Thyroid gland (tissue), 4 donors: ENCODE data around the gene SIVA1. TPM values are rescaled to one million over a fixed set of nuclear protein-coding genes. Genes with fewer than 3 reads are reported as not detected.
A peak's percentile ranks its signal among the peaks of the same experiment; 100 is the strongest.
"Not testable (repeated sequence)": the region's sequence is repeated elsewhere in the genome, so short reads cannot be mapped to it uniquely, and the experiment has no call there.

Source experiments
- DNase-seq, 2 donors: peaks; one replicate each; pipeline ENCODE4 v3.0.0-alpha.2; 2019
- H3K27ac ChIP-seq, 3 donors: fragments of 200-600 bp; sonication (generic); 1 replicate in 2 of 3; 2 replicates in 1 of 3; pipeline ENCODE4 v1.5.1; 2016 to 2019; ENCODE audit warnings: mild to moderate bottlenecking in 1 of 3, moderate library complexity in 1 of 3
- H3K27me3 ChIP-seq: fragments of 200-600 bp; sonication (generic); one replicate; pipeline ENCODE4 v1.5.1; 2019
- H3K36me3 ChIP-seq, 2 donors: fragments of 200-600 bp; sonication (generic); one replicate each; pipeline ENCODE4 v1.5.1; 2016 to 2019
- H3K4me1 ChIP-seq, 2 donors: fragments of 200-600 bp; sonication (generic); one replicate each; pipeline ENCODE4 v1.5.1; 2017 to 2019
- H3K4me3 ChIP-seq, 3 donors: fragments of 200-600 bp; sonication (generic); replicated peaks in 1 of 3; 1 replicate in 2 of 3; 2 replicates in 1 of 3; pipeline ENCODE4 v1.5.1; 2016; ENCODE audit warnings: mild to moderate bottlenecking in 1 of 3
- H3K9me3 ChIP-seq: fragments of 200-600 bp; sonication (generic); one replicate; pipeline ENCODE4 v1.5.1; 2017
- CTCF ChIP-seq, 6 experiments: fragments of 200-600 bp in 3 of 6; fragments of 450-650 bp in 3 of 6; sonication (generic) in 3 of 6; IDR thresholded peaks; one replicate each; pipeline ENCODE4 v1.5.1; 2016 to 2019; ENCODE audit warnings: antibody characterized with exemption in 6 of 6, mild to moderate bottlenecking in 2 of 6, inconsistent platforms in 1 of 6, moderate library complexity in 1 of 6
- POLR2A ChIP-seq, 2 donors: fragments of 450-650 bp; IDR thresholded peaks; one replicate each; pipeline ENCODE4 v1.6.1; 2017; ENCODE audit warnings: antibody characterized with exemption in 2 of 2, mild to moderate bottlenecking in 2 of 2, moderate library complexity in 1 of 2
- WGBS, 2 donors: methylation state at CpG; one replicate each; pipeline ENCODE4 v1.1.5; 2017; 5-methylcytosine and 5-hydroxymethylcytosine counted together
- intact Hi-C: fragments of 100-400 bp; cut with DNase I; formaldehyde crosslinking; loops from one replicate; pipeline ENCODE4 v1.15.1; 2023
- total RNA-seq, 4 donors: library from RNA; depleted of rRNA; stranded (reverse); fragments of >200 nt; gene quantifications; one replicate each; pipeline ENCODE4 v1.2.3, GENCODE V29; 2016

SIVA1 gene
- total RNA-seq, 4 donors from 2014 or later = 137 to 388 (median 239) TPM

- Histone ChIP-seq H3K9me3 (no peaks in the 10 kb centered on the region), H3K27ac (no peak overlapping the region), H3K36me3 (no peaks in the 10 kb centered on the region), H3K4me1 (peaks cover 5 to 6% of the 10 kb centered on the region in 2 donors), H3K27me3 (no peaks in the 10 kb centered on the region), H3K4me3 (no peak overlapping the region)
- intact Hi-C loops = no loop called here
- 89 to 95% methylated on average over 8 to 9 of the region's 9 CpGs for WGBS, 2 donors
- no peak for DNase-seq
- TF ChIP-seq CTCF (IDR thresholded peaks at IDR 0.05) (no peak), POLR2A (IDR thresholded peaks at IDR 0.05) (no peak)
Observed at GRCh38 chr14:104747876-104748275, 5.1 kb upstream of the SIVA1 start.

GRCh38 chr14:104749111-104749649, 3.8 kb upstream of the SIVA1 start:
- DNase-seq = no peak
- TF ChIP-seq POLR2A (IDR thresholded peaks at IDR 0.05) (no peak), CTCF (IDR thresholded peaks at IDR 0.05) (no peak)
- H3K36me3 ChIP-seq = no peaks in the 10 kb centered on the region
- H3K27me3 ChIP-seq = no peaks in the 10 kb centered on the region
- intact Hi-C loops = no loop called here
- 54 to 64% methylated on average over 11 of the region's 11 CpGs for WGBS, 2 donors
- no peaks in the 10 kb centered on the region for H3K9me3 ChIP-seq
- H3K4me1 ChIP-seq = peaks cover 11 to 12% of the 10 kb centered on the region in 2 donors
- no peak overlapping the region for H3K27ac ChIP-seq
- H3K4me3 ChIP-seq = no peak overlapping the region

GRCh38 chr14:104750056-104750752, 2.7 kb upstream of the SIVA1 start:
- no peak for TF ChIP-seq CTCF (IDR thresholded peaks at IDR 0.05)
- TF ChIP-seq POLR2A (IDR thresholded peaks at IDR 0.05) = no peak
- Histone ChIP-seq H3K4me3 (no peak overlapping the region), H3K36me3 (no peaks in the 10 kb centered on the region), H3K9me3 (no peaks in the 10 kb centered on the region), H3K4me1 (peaks cover 16 to 21% of the 10 kb centered on the region in 2 donors), H3K27me3 (no peaks in the 10 kb centered on the region), H3K27ac (no peak overlapping the region)
- 81 to 87% methylated on average over 12 of the region's 12 CpGs for WGBS, 2 donors
- intact Hi-C loops = no loop called here
- no peak for DNase-seq

- WGBS, 2 donors = 92 to 97% methylated on average over 5 of the region's 5 CpGs
- H3K27ac ChIP-seq, H3K27me3 ChIP-seq, H3K9me3 ChIP-seq, H3K4me3 ChIP-seq, H3K36me3 ChIP-seq, intact Hi-C loops, DNase-seq: not testable (repeated sequence)
- H3K4me1 ChIP-seq = peaks cover 16 to 21% of the 10 kb centered on the region in 2 donors
Observed at GRCh38 chr14:104750753-104751057, 2.2 kb upstream of the SIVA1 start.

GRCh38 chr14:104751539-104752422, 1.2 kb upstream of the SIVA1 start:
- DNase-seq = no peak
- peaks cover 11 to 13% of the 10 kb centered on the region in 2 donors for H3K36me3 ChIP-seq
- peak overlapping the region in 1 of 3 donors; percentile 94 for H3K4me3 ChIP-seq
- no peaks in the 10 kb centered on the region for H3K9me3 ChIP-seq
- H3K4me1 ChIP-seq = peaks cover 16 to 21% of the 10 kb centered on the region in 2 donors
- TF ChIP-seq POLR2A (IDR thresholded peaks at IDR 0.05) = no peak
- TF ChIP-seq CTCF (IDR thresholded peaks at IDR 0.05) = no peak
- 73% methylated on average over 33 to 54 of the region's 90 CpGs for WGBS, 2 donors
- peak overlapping the region in 2 of 3 donors; percentile 30 to 73 for H3K27ac ChIP-seq
- no peaks in the 10 kb centered on the region for H3K27me3 ChIP-seq
- intact Hi-C loops = no loop called here
